SH-SY5Y (cell line): ENCODE data around the gene TIMM8B.

ENCODE experiments used
- GATA2 ChIP-seq: IDR thresholded peaks from 2 replicates; pipeline ENCODE4 v1.6.1; 2011; ENCODE audit warnings: mild to moderate bottlenecking, low read depth, low read length
- GATA3 ChIP-seq: IDR thresholded peaks from 2 replicates; pipeline ENCODE4 v1.6.1; 2011; ENCODE audit warnings: low read depth, mild to moderate bottlenecking, low read length, moderate library complexity

GRCh38 chr11:112123129-112123528 lies 36.6 kb upstream of the TIMM8B start:
- TF ChIP-seq GATA2 = no peak
- no peak for TF ChIP-seq GATA3
